Neuronal stem cell (in vitro differentiated cells): ENCODE measurements around the gene ARL5C.

Experiments
- DNase-seq: peaks from one replicate; pipeline ENCODE4 v3.0.0-alpha.2; 2013; ENCODE audit warnings: low spot score
- H2AFZ ChIP-seq: one replicate; pipeline ENCODE4 v1.6.1; 2013; ENCODE audit warnings: mild to moderate bottlenecking, low read length, inconsistent platforms
- H2AK5ac ChIP-seq: 2 replicates; pipeline ENCODE4 v1.6.1; 2013; ENCODE audit warnings: low read depth, mild to moderate bottlenecking, inconsistent platforms, low read length, moderate library complexity, mixed read lengths
- H2BK120ac ChIP-seq: 2 replicates; pipeline ENCODE4 v1.6.1; 2013; ENCODE audit warnings: low read depth, mild to moderate bottlenecking, inconsistent platforms, low read length, moderate library complexity, mixed read lengths
- H2BK12ac ChIP-seq: one replicate; pipeline ENCODE4 v1.6.1; 2013; ENCODE audit warnings: low read length, inconsistent platforms
- H2BK15ac ChIP-seq: 2 replicates; pipeline ENCODE4 v1.6.1; 2013; ENCODE audit warnings: mild to moderate bottlenecking, low read length, inconsistent platforms, mixed read lengths
- H2BK5ac ChIP-seq: one replicate; pipeline ENCODE4 v1.6.1; 2013; ENCODE audit warnings: inconsistent platforms, mild to moderate bottlenecking, low read length, moderate library complexity
- H3K14ac ChIP-seq: one replicate; pipeline ENCODE4 v1.6.1; 2013; ENCODE audit warnings: low read length, inconsistent platforms
- H3K18ac ChIP-seq: 2 replicates; pipeline ENCODE4 v1.6.1; 2013; ENCODE audit warnings: low read length, inconsistent platforms
- H3K23ac ChIP-seq: 2 replicates; pipeline ENCODE4 v1.6.1; 2013; ENCODE audit warnings: low read depth, mild to moderate bottlenecking, mixed read lengths, low read length, inconsistent platforms; ENCODE audit not compliant: poor library complexity
- H3K27ac ChIP-seq: replicated peaks from 3 replicates; pipeline ENCODE4 v1.5.1; 2013; ENCODE audit warnings: low read length, inconsistent platforms
- H3K27me3 ChIP-seq, 3 experiments: 2 replicates each; pipeline ENCODE4 v1.6.1; 2013; ENCODE audit warnings: low read length in 3 of 3, mild to moderate bottlenecking in 2 of 3, inconsistent platforms in 1 of 3, low read depth in 1 of 3, mixed read lengths in 1 of 3, moderate library complexity in 1 of 3; ENCODE audit not compliant: control insufficient read depth in 3 of 3, insufficient read depth in 3 of 3
- H3K36me3 ChIP-seq, 2 donors: replicated peaks in 1 of 2; 2 replicates each; pipeline ENCODE4 v1.6.1; 2013; ENCODE audit warnings: low read length in 2 of 2; ENCODE audit not compliant: control insufficient read depth in 2 of 2, insufficient read depth in 2 of 2
- H3K4ac ChIP-seq: 2 replicates; pipeline ENCODE4 v1.6.1; 2013; ENCODE audit warnings: inconsistent platforms, mild to moderate bottlenecking, low read length, moderate library complexity
- H3K4me1 ChIP-seq, 2 donors: 1 replicate in 1 of 2; 2 replicates in 1 of 2; pipeline ENCODE4 v1.6.1; 2013; ENCODE audit warnings: low read length in 2 of 2, low read depth in 1 of 2; ENCODE audit not compliant: control insufficient read depth in 2 of 2, insufficient read depth in 1 of 2
- H3K4me2 ChIP-seq: one replicate; pipeline ENCODE4 v1.6.1; 2013; ENCODE audit warnings: mild to moderate bottlenecking, low read length, inconsistent platforms; ENCODE audit not compliant: insufficient read depth, poor library complexity, severe bottlenecking
- H3K4me3 ChIP-seq, 2 donors: 2 replicates each; pipeline ENCODE4 v1.5.1; 2013; ENCODE audit warnings: low read length in 2 of 2, mild to moderate bottlenecking in 2 of 2, inconsistent platforms in 1 of 2, moderate library complexity in 1 of 2
- H3K79me1 ChIP-seq: one replicate; pipeline ENCODE4 v1.6.1; 2013; ENCODE audit warnings: low read depth, mild to moderate bottlenecking, inconsistent platforms, low read length, moderate library complexity
- H3K9ac ChIP-seq: one replicate; pipeline ENCODE4 v1.6.1; 2013; ENCODE audit warnings: mild to moderate bottlenecking, low read depth, low read length, inconsistent platforms; ENCODE audit not compliant: poor library complexity
- H3K9me3 ChIP-seq, 2 donors: replicated peaks in 1 of 2; 2 replicates each; pipeline versions ENCODE3 to v1.6.1; 2013; ENCODE audit warnings: low read length in 2 of 2, mild to moderate bottlenecking in 2 of 2, inconsistent platforms in 1 of 2, low read depth in 1 of 2, mixed read lengths in 1 of 2, moderate library complexity in 1 of 2; ENCODE audit not compliant: control insufficient read depth in 2 of 2, insufficient read depth in 1 of 2
- H4K8ac ChIP-seq: one replicate; pipeline ENCODE4 v1.6.1; 2013; ENCODE audit warnings: low read depth, mild to moderate bottlenecking, inconsistent platforms, low read length, moderate library complexity
- H4K91ac ChIP-seq: one replicate; pipeline ENCODE4 v1.6.1; 2013; ENCODE audit warnings: low read length, low read depth, mild to moderate bottlenecking, inconsistent platforms; ENCODE audit not compliant: poor library complexity
- WGBS, 2 donors: extraction: QIAGEN DNeasy Blood & Tissue Kit; methylation state at CpG; one replicate each; pipeline ENCODE4 v1.1.7; 2013; ENCODE audit warnings: missing lambda C conversion rate in 2 of 2, mixed read lengths in 1 of 2; ENCODE audit not compliant: insufficient read length in 2 of 2, insufficient replicate concordance in 1 of 2; ENCODE audit errors: extremely low coverage in 2 of 2; 5-methylcytosine and 5-hydroxymethylcytosine counted together

The ARL5C gene

DNA sequence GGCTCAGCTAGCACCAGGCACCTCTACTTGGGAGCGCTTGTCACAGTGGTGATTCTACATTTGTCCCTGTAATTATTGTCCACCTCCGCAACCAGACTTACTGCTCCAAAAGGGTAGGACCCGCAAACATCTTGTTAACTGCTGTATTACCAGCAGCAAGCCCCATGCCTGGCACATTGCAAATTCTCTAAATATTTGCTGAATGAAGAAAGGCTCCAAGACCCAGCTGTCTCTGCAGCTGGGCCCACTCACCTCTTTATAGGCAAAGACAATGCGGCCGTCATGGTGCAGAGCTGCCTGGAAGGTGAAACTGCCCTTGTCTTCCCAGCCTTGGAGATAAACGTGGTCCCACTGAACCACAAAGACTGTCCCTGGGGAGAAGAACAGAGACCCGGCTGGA is 58.8 kb downstream of the ARL5C start:
- Histone ChIP-seq H4K8ac (no peak overlapping the region), H2AK5ac (no peak overlapping the region), H3K27ac (no peak overlapping the region), H4K91ac (no peak overlapping the region), H2BK5ac (no peak overlapping the region), H3K27me3 (peaks cover 0 to 43% (median 0%) of the 10 kb centered on the region in 3 experiments), H2BK120ac (no peak overlapping the region), H2AFZ (no peak overlapping the region), H3K4me3 (no peak overlapping the region), H3K36me3 (no peaks in the 10 kb centered on the region), H3K4me1 (peaks cover 2 to 10% of the 10 kb centered on the region in 2 donors), H3K4me2 (no peak overlapping the region), H3K9ac (peak overlapping the region; percentile 6), H3K4ac (no peak overlapping the region), H2BK15ac (no peak overlapping the region), H3K23ac (peak overlapping the region; percentile 3), H2BK12ac (no peak overlapping the region), H3K18ac (no peak overlapping the region), H3K9me3 (no peaks in the 10 kb centered on the region), H3K14ac (no peak overlapping the region), H3K79me1 (peaks cover 1% of the 10 kb centered on the region)
- DNase-seq, result no peak
- no CpG with 5 or more reads among the region's 7 CpGs for WGBS, 2 donors
